RWPE1 (cell line): Measurements from ENCODE around the gene ATP6V1G1.
A peak's percentile ranks its signal among the peaks of the same experiment; 100 is the strongest.

ENCODE experiments used
- CTCF ChIA-PET: fragments of 350-600 bp; sonication (Branson Sonifier 250); formaldehyde crosslinking; extraction: SDS; loops from one replicate; lab custom pipeline; 2021; lab: Yijun Ruan, JAX
- POLR2A ChIA-PET: fragments of 400-600 bp; formaldehyde crosslinking; extraction: SDS; loops from one replicate; lab custom pipeline; 2020; ENCODE audit warnings: antibody characterized with exemption; ENCODE audit not compliant: low non-redundant PET; lab: Yijun Ruan, JAX
- DNase-seq: peaks from one replicate; pipeline ENCODE4 v3.0.0; 2012; ENCODE audit warnings: low spot score
- H3K27ac ChIP-seq: fragments of 450-650 bp; 2 replicates; pipeline ENCODE4 v1.5.1; 2017
- CTCF ChIP-seq: fragments of 450-650 bp; conservative IDR thresholded peaks from 2 replicates; pipeline ENCODE4 v1.5.1; 2017; ENCODE audit warnings: low read depth, mild to moderate bottlenecking

Gene ATP6V1G1

GRCh38 chr9:114608525-114608796, 20.9 kb downstream of the ATP6V1G1 start:
- no peak overlapping the region for H3K27ac ChIP-seq
- POLR2A ChIA-PET, result no interaction called here
- DNase-seq, result no peak
- CTCF ChIA-PET, result interaction anchor here (0.7 kb wide), 1 partner anchor 55 kb away, joined by 3 read pairs; no protein-coding TSS in a partner anchor
- TF ChIP-seq CTCF, result no peak

GRCh38 chr9:114611516-114612271, 24.1 kb downstream of the ATP6V1G1 start:
- POLR2A ChIA-PET, result interaction anchor here (0.6 kb wide), 2 partner anchors 9 to 30 kb away, joined by 3 to 9 read pairs; no protein-coding TSS in a partner anchor
- CTCF ChIA-PET, result interaction anchor here (0.5 to 1.3 kb wide), 4 partner anchors 74 to 526 kb away, joined by 3 to 5 read pairs (median 4); no protein-coding TSS in a partner anchor
- DNase-seq, result peak; percentile 70
- TF ChIP-seq CTCF, result no peak
- peak overlapping the region; percentile 88 for H3K27ac ChIP-seq

- ChIA-PET POLR2A (interaction anchor here (0.6 kb wide), 1 partner anchor 8 kb away, joined by 3 read pairs; no protein-coding TSS in a partner anchor), CTCF (interaction anchor here (0.5 to 1.3 kb wide), 3 partner anchors 41 to 240 kb away, joined by 3 to 5 read pairs (median 4); no protein-coding TSS in a partner anchor)
- no peak for TF ChIP-seq CTCF
- DNase-seq, result no peak
- H3K27ac ChIP-seq, result peak overlapping the region; percentile 88
Measured at GRCh38 chr9:114612272-114612923, 24.8 kb downstream of the ATP6V1G1 start.

DNA sequence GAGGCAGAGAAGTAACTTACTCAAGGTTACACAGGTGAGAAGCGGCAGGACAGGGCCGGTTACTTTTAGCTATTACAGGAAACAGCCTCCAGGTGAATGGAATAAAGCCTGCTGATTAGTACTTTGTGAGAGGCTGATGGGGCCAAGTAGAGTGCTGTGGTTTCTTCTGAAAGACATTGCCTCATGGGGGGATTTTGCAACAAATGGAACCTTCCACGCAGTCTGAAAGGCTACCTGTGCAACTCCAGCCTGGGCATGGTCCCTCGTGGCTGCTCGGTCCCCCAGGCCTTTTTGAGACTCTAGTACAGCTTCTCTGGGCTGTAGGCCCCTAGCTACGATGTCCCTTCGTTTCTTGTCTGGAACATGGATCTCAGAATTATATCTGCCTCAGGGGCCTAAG, 25.5 kb downstream of the ATP6V1G1 start:
- H3K27ac ChIP-seq, result peak overlapping the region; percentile 10; the same call in 1 of the 2 replicates
- CTCF ChIA-PET, result interaction anchor here (1.0 kb wide), 1 partner anchor 40 kb away, joined by 3 read pairs; no protein-coding TSS in a partner anchor
- no peak for TF ChIP-seq CTCF
- DNase-seq, result no peak
- POLR2A ChIA-PET, result no interaction called here

GRCh38 chr9:114613919-114614318, 26.4 kb downstream of the ATP6V1G1 start:
- no peak for DNase-seq
- ChIA-PET POLR2A (interaction anchor here (0.5 kb wide), 1 partner anchor 128 kb away, joined by 3 read pairs; no protein-coding TSS in a partner anchor), CTCF (interaction anchor here (0.7 kb wide), 1 partner anchor 209 kb away, joined by 3 read pairs; no protein-coding TSS in a partner anchor)
- H3K27ac ChIP-seq, result no peak overlapping the region
- TF ChIP-seq CTCF, result no peak

DNA sequence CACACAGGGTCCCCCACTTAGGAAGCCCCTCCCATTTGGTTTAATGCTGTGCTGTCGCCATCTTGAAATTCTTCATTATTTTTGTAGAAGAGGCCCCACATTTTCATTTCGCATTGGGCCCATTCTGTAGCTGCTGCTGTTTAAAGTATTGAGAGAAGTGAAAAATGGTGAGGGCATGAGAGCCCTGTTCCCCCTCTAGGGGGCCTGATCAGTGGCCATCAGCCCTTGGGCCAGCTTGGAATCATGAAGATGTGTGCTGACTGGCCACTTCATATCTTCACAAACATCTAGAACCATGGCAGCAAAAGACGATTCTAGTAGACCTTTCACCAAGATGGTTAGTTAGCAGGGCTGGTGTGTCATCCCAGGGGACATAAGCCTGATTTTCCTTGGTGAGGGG, 26.8 kb downstream of the ATP6V1G1 start:
- POLR2A ChIA-PET, result interaction anchor here (0.5 kb wide), 1 partner anchor 128 kb away, joined by 3 read pairs; no protein-coding TSS in a partner anchor
- no peak for TF ChIP-seq CTCF
- DNase-seq, result no peak
- no peak overlapping the region for H3K27ac ChIP-seq
- CTCF ChIA-PET, result interaction anchor here (0.5 kb wide), 1 partner anchor 27 kb away, joined by 3 read pairs; no protein-coding TSS in a partner anchor
